ENCODE measurements around the gene EXOC3. TPM values are rescaled to one million over a fixed set of nuclear protein-coding genes. Genes with fewer than 3 reads are reported as not detected.
"Not testable (repeated sequence)": the region's sequence is repeated elsewhere in the genome, so short reads cannot be mapped to it uniquely, and the experiment has no call there.

EXOC3 gene
- total RNA-seq: 10 to 100 TPM; 62.2 to 62.3 TPM

DNA sequence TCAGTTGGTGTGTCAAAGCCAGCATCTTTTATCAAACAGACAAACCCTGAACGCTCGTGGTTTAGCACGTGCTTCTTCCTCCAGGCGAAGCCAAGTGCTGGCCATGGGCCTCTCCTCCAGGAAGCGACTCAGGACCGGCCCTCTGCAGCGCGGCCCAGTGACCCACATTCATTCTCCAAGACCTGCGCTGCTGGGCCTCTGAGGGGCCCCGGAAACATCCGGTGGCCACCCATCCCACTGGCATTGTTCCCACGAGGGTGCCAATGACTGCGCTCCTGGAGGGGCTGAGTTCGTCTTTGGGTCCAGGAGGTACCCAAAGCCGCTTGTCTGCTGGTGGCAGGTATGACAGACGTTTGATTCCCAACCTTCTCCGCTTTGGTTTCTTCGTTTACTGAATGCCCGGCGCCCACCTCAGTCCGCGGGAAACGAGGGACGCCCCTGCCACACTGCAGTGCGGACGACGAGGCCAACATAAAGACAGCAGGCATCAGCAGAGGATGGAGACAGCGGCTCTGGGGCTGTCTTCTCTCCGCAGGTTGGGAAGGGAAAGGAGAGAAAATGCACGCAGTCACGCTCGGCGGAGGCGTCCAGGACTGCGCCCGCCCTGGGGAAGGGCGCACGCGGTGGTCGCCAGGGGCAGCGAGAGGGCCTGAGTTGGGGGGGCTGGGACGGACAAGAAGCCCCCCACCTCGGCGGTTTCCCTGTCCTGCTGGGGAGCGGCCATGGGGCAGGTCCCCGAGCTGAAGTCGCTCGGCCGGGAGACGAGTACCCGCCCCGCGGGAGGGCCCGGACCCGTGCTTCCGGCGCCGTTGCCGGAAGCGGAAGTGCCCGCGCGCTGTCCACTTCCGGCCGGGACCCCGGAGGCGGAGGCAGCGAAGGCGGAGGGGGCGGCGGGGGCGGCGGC is at the start of gene EXOC3:
EXOC3 (plus strand) TSS at position 842 of the 904 bp plus-strand sequence. CDS start 3,030 bp downstream, outside the sequence.
- H3K9me3 Mint-ChIP-seq (ENCODE audit: insufficient read depth): no peaks in the 10 kb centered on the region
- peak within 1 kb of the TSS; percentile 98 for H3K4me3 Mint-ChIP-seq
- ChIA-PET CTCF (interaction anchor here (0.5 to 1.1 kb wide), 2 partner anchors 28 to 1205 kb away, joined by 3 read pairs; no protein-coding TSS in a partner anchor), POLR2A (interaction anchor here (0.6 to 1.1 kb wide), 2 partner anchors 31 to 126 kb away, joined by 3 to 6 read pairs; no protein-coding TSS in a partner anchor)
- peaks cover 58% of the 10 kb centered on the region for H3K4me1 Mint-ChIP-seq (ENCODE audit: low read depth)
- H3K27ac Mint-ChIP-seq: peak within 1 kb of the TSS; percentile 96
- H3K27me3 Mint-ChIP-seq (ENCODE audit: low read depth): no peaks in the 10 kb centered on the region
- DNase-seq (peak; percentile 77), ATAC-seq (peak; percentile 86)
- H3K36me3 Mint-ChIP-seq (ENCODE audit: low read depth): peaks cover 23% of the 10 kb centered on the region

DNA sequence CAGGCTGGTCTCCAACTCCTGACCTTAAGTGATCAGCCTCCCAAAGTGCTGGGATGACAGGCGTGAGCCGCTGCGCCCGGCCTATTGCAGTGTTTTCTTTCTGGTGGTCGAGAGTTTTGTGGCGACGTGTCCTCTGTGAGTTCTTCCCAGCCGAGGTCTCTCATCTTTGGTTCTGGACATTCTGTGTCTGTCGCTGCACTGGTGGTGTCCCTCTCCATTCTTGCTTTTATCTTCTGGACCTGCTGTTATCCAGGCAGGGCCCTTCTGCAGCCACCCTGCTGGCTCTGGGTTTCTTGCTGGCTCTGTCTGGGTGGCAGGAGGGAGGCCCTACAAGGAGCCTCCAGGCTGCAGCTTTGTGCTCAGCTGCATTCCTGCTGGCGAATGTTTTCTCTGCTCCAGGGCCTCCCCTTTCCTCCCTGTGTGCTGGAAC is 49.1 kb upstream of the EXOC3 start:
- DNase-seq (peak; percentile 26), ATAC-seq (no peak)
- peaks cover 37% of the 10 kb centered on the region for H3K36me3 Mint-ChIP-seq (ENCODE audit: low read depth)
- H3K27ac Mint-ChIP-seq: peak overlapping the region; percentile 98
- peak overlapping the region; percentile 76 for H3K4me3 Mint-ChIP-seq
- no peaks in the 10 kb centered on the region for H3K27me3 Mint-ChIP-seq (ENCODE audit: low read depth)
- ChIA-PET POLR2A (interaction anchor here (0.6 to 1.9 kb wide), 7 partner anchors 9 to 123 kb away, joined by 3 to 29 read pairs (median 9); partner anchors contain the start of genes AHRR and PDCD6), CTCF (interaction anchor here (1.1 to 2.1 kb wide), 6 partner anchors 12 to 77 kb away, joined by 3 to 9 read pairs (median 6); partner anchors contain the start of gene AHRR)
- H3K4me1 Mint-ChIP-seq (ENCODE audit: low read depth): peaks cover 64% of the 10 kb centered on the region
- H3K9me3 Mint-ChIP-seq (ENCODE audit: insufficient read depth): no peaks in the 10 kb centered on the region

DNA sequence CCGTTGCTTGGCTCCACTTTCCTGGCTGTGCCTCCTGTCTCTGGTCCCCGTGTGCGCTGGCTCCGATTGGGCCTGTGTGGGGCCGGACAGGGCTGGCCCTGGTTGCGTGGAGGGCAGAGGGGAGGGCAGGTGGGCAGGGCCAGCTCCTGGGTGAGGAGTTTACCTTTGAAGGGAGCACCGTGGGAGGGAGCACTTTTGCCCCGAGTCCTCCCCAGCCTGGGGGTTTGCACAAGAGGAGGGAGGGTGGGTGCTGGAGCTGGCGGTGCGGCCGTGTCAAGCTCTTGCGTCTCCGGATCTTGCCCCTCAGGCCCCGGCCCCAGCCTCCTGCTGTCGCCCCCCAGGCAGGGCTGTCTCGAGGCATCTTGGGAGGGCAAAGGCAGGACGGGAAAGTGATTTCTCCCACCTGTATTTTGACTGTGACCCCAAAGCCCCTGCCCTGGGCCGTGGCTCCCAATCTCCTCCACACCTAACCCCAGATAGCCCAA is 48.3 kb upstream of the EXOC3 start:
- ATAC-seq: no peak
- H3K27ac Mint-ChIP-seq: peak overlapping the region; percentile 72
- H3K27me3 Mint-ChIP-seq (ENCODE audit: low read depth): no peaks in the 10 kb centered on the region
- DNase-seq: peak; percentile 20
- H3K4me3 Mint-ChIP-seq: no peak overlapping the region
- H3K9me3 Mint-ChIP-seq (ENCODE audit: insufficient read depth): no peaks in the 10 kb centered on the region
- peaks cover 64% of the 10 kb centered on the region for H3K4me1 Mint-ChIP-seq (ENCODE audit: low read depth)
- CTCF ChIA-PET: no interaction called here
- peaks cover 37% of the 10 kb centered on the region for H3K36me3 Mint-ChIP-seq (ENCODE audit: low read depth)
- POLR2A ChIA-PET: no interaction called here

DNA sequence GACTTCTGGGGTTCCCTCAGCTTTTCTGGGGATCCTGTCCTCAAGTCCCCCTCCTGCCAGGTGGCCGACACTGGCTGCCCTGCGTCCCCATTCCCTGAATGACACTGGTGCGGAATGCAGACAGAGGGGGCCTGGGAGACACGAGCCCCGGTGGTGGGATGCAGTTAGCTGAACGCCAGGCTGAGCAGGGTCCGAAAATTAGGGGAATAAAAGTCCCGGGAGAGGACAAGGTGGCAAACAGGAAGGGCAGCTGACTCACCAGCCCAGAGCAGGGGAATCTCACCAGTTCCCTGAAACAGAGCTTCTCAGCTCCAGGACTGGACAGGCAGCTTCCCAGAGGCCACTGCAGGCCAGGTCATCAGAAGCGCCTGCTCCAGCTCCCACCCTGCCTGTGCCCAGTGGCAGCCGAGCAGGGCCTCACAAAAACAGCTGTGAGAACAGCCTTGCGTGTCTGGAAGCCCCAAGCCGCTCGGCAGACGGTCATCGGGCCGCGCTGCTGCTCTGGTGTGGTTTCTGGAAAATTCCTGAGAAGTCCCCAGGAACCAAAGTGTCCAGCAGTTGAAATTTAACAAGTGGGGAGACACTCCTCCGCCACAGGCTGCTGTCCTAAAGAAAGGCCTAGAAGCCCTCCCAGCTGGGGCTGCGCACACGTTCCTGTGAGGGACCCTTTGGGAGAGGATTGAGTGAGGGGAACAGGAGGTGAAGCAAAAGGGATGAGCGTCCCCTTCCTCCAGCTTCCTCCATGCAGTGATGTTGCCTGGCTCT is 47.6 kb upstream of the EXOC3 start:
- Mint-ChIP-seq H3K27me3 (ENCODE audit: low read depth) (no peaks in the 10 kb centered on the region), H3K4me3 (no peak overlapping the region), H3K27ac (peak overlapping the region; percentile 68), H3K4me1 (ENCODE audit: low read depth) (peaks cover 65% of the 10 kb centered on the region), H3K9me3 (ENCODE audit: insufficient read depth) (no peaks in the 10 kb centered on the region), H3K36me3 (ENCODE audit: low read depth) (peaks cover 38% of the 10 kb centered on the region)
- CTCF ChIA-PET: interaction anchor here (1.7 kb wide), 1 partner anchor 19 kb away, joined by 5 read pairs; no protein-coding TSS in a partner anchor
- POLR2A ChIA-PET: no interaction called here
- ATAC-seq: no peak
- DNase-seq: peak; percentile 20

DNA sequence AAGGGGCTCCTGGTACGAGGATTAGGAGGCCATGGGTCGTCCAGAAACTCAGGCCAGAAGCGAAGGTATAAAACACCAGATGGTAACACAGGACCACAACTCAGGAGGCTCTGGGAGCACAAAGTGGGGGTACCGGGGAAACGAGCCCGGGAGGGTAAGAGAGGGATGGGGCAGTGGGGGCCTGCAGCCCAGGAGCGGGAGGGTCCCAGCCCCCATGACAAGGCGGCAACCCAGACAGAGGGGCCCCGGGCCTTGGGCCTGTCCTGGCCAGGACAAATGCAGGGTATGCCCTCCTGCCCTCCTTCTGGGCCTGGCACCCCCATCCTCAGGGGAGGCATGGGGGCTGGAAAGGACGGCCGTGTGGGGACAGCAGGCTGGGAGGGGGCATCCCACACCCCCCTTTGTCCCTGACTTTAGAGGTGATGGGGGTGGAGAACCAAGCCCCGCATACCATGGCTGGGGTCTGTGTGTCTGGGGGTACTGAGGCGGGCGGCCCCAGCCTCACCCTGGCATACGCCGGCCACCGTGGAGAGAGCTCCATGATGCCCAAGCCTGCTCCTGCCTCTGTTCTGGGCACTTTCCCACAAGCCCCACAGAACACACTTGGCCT is 47.0 kb upstream of the EXOC3 start:
- Mint-ChIP-seq H3K4me1 (ENCODE audit: low read depth) (peaks cover 64% of the 10 kb centered on the region), H3K9me3 (ENCODE audit: insufficient read depth) (no peaks in the 10 kb centered on the region), H3K4me3 (no peak overlapping the region), H3K36me3 (ENCODE audit: low read depth) (peaks cover 40% of the 10 kb centered on the region), H3K27me3 (ENCODE audit: low read depth) (no peaks in the 10 kb centered on the region), H3K27ac (no peak overlapping the region)
- CTCF ChIA-PET: interaction anchor here (0.8 to 1.7 kb wide), 2 partner anchors 18 to 75 kb away, joined by 3 to 5 read pairs; no protein-coding TSS in a partner anchor
- DNase-seq: no peak
- POLR2A ChIA-PET: interaction anchor here (0.9 kb wide), 1 partner anchor 18 kb away, joined by 3 read pairs; no protein-coding TSS in a partner anchor
- ATAC-seq: no peak

DNA sequence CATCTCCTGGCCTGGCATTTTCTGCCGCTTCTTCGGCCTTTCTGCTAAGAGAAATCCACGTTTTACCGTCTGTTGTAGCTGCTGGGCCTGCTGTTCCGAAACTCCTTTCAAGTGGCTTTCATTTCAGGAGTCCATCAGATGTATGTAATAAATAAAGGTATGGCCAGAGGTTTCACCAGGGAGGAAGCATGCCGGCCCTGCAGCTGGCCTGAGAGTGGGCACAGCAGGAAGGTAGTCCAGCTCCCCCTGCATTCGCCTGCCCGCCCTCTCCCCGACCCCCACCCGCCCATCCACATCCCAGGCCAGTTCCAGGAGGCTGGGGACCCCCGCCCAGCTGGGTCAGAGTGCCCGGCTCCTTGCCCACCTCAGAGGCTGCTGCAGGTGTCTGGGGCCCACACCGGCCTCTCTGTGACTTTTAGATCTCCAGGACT is 46.4 kb upstream of the EXOC3 start:
- ChIA-PET CTCF (interaction anchor here (0.8 to 1.7 kb wide), 2 partner anchors 18 to 76 kb away, joined by 3 to 5 read pairs; no protein-coding TSS in a partner anchor), POLR2A (interaction anchor here (0.9 kb wide), 1 partner anchor 18 kb away, joined by 3 read pairs; no protein-coding TSS in a partner anchor)
- peak; percentile 29 for DNase-seq
- Mint-ChIP-seq H3K4me1 (ENCODE audit: low read depth) (peaks cover 66% of the 10 kb centered on the region), H3K27me3 (ENCODE audit: low read depth) (no peaks in the 10 kb centered on the region), H3K27ac (no peak overlapping the region), H3K4me3 (no peak overlapping the region), H3K36me3 (ENCODE audit: low read depth) (peaks cover 45% of the 10 kb centered on the region), H3K9me3 (ENCODE audit: insufficient read depth) (no peaks in the 10 kb centered on the region)
- no peak for ATAC-seq

DNA sequence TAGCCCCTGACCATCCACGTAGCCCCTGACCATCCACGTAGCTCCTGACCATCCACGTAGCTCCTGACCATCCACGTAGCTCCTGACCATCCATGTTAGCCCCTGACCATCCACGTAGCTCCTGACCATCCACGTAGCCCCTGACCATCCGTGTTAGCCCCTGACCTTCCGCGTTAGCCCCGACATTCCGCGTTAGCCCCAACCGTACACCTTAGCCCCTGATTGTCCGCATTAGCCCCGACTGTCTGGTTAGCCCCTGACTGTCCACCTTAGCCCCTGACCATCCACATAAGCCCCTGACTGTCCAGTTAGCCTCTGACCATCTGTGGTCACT is 44.9 kb upstream of the EXOC3 start:
- H3K27ac Mint-ChIP-seq; POLR2A ChIA-PET; H3K4me3 Mint-ChIP-seq; DNase-seq; H3K9me3 Mint-ChIP-seq (ENCODE audit: insufficient read depth); ATAC-seq; H3K27me3 Mint-ChIP-seq (ENCODE audit: low read depth): not testable (repeated sequence)
- CTCF ChIA-PET: interaction anchor here (1.2 kb wide), 1 partner anchor 18 kb away, joined by 4 read pairs; no protein-coding TSS in a partner anchor
- Mint-ChIP-seq H3K4me1 (ENCODE audit: low read depth) (peaks cover 71% of the 10 kb centered on the region), H3K36me3 (ENCODE audit: low read depth) (peaks cover 53% of the 10 kb centered on the region)

DNA sequence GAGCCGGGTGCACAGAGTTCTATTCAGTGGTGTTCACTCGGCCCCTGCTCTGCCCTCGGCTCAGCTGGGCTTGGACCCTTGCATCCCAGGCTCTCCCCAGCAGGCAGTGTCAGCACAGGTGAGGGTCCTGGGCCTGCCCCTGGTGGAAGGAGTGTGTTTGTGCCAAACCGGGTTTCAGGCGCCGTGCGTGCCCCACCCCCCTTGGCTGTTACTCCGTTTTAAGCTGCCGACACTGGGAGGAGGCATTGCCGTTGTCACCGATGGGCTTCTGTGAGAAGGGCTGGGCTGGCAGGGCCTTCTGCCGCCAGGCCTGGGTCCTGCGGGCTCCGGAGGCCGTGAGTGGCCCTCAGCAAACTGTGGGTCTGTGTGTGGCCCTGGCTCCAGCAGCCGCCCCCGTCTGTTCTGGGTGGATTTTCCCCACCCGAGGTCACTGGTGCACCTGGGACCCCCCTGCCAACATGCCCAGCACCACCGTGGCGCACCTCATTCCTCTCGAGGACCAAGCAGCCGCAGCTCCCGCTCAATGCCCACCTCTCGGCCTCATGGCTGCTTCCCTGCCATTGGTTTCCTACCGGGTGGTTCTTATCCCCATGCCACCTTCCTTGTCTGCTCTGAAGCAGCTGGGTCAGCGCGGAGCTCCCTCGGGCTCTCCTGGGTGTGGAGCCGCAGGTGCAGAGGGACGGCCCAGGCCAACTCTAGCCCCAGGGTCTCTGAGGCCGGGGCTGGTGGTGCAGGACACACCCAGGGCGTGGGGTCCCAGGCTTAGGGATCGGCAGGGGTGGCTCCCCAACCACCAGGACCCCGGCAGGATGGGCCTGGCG is 44.3 kb upstream of the EXOC3 start:
- CTCF ChIA-PET: interaction anchor here (0.9 to 1.2 kb wide), 2 partner anchors 19 to 33 kb away, joined by 3 to 4 read pairs; no protein-coding TSS in a partner anchor
- Mint-ChIP-seq H3K27ac (peak overlapping the region; percentile 87), H3K36me3 (ENCODE audit: low read depth) (peaks cover 51% of the 10 kb centered on the region), H3K4me3 (no peak overlapping the region), H3K27me3 (ENCODE audit: low read depth) (no peaks in the 10 kb centered on the region), H3K9me3 (ENCODE audit: insufficient read depth) (no peaks in the 10 kb centered on the region), H3K4me1 (ENCODE audit: low read depth) (peaks cover 68% of the 10 kb centered on the region)
- POLR2A ChIA-PET: interaction anchor here (1.5 kb wide), 1 partner anchor 25 kb away, joined by 5 read pairs; no protein-coding TSS in a partner anchor
- ATAC-seq (no peak), DNase-seq (peak; percentile 35)

DNA sequence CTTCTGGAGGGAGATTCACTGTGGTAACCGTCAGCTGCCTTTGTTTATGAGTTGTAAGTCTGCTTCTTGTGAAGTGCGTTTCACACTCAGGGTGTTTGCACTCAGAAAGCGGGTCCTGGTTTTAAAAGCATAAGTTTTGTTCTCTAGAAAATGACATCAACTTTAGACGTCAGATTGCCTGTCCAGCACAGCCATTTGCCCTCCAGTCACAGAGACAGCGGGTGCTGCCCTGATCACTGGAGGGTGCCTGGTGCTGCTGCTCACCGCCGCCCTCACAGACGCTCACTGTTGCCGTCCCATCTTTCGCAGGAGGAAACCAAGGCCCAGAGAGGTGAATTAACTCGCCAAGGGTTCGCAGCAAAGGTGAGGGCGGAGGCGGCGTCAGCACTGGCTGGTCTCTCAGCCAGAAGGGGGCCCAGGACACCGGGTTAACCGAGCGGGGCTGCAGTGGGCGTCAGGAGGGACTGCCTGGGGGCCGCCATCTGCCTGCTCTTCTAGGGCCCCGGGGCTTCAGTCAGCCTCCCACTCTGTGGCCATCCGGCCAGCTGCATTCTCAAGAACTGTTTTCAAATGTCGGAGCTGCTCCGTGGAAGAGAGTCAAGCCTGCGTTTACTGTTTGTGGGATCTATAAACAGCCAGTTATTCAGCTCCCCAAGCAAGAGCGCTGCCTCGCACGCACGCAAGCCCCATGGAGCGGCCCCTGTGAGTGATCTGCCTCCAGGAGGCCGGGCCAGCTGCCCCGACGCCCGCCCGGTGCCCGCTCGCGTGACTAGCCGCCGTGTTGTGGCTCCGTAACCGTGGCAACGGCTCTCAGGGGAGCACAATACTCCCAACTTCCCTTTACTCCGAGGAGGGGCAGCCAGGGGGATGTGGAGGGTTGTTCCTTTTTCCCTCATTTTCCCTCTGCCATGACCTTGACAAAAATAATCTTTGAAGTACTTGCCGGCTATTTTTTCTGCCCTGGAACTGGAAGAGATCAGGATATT is 43.4 kb upstream of the EXOC3 start:
- Mint-ChIP-seq H3K36me3 (ENCODE audit: low read depth) (peaks cover 57% of the 10 kb centered on the region), H3K27ac (peak overlapping the region; percentile 87), H3K4me3 (peak overlapping the region; percentile 5), H3K4me1 (ENCODE audit: low read depth) (peaks cover 69% of the 10 kb centered on the region), H3K9me3 (ENCODE audit: insufficient read depth) (no peaks in the 10 kb centered on the region), H3K27me3 (ENCODE audit: low read depth) (no peaks in the 10 kb centered on the region)
- POLR2A ChIA-PET: interaction anchor here (0.9 to 1.5 kb wide), 2 partner anchors 26 to 27 kb away, joined by 4 to 5 read pairs; no protein-coding TSS in a partner anchor
- CTCF ChIA-PET: interaction anchor here (0.9 kb wide), 2 partner anchors 32 to 61 kb away, joined by 3 read pairs; no protein-coding TSS in a partner anchor
- ATAC-seq (peak; percentile 87), DNase-seq (peak; percentile 72)

Data from activated CD8-positive, alpha-beta T cell treated with anti-CD3 and anti-CD28 coated beads, Interleukin-2, amount 10 ng/mL, durations not matched to agents 7 days and 5 days (primary cell).